ENCODE data around the gene DLGAP4.

Gene DLGAP4

DNA sequence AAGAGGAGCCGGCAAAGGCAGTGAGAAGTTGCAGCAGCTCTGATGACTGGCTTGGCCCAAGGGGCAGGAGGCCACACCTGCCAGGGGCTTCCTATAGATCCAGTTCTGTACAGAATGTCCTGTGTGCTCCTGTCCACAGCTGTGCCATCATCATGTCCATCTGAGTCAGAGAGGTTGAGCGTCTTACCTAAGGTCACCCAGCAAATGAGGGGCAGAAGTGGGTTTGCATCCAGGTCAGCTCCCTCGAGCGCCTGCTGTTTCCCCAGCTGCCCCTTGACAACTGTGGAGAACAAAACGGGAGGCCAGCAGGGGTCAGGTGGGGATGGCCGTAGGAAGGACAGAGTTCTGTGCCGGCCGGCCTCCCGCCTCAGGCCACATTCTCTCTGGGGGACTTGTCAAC is 47.6 kb downstream of the DLGAP4 start:
- DNase-seq (ENCODE audit: low read depth in 3 of 3), result no peak

DNA sequence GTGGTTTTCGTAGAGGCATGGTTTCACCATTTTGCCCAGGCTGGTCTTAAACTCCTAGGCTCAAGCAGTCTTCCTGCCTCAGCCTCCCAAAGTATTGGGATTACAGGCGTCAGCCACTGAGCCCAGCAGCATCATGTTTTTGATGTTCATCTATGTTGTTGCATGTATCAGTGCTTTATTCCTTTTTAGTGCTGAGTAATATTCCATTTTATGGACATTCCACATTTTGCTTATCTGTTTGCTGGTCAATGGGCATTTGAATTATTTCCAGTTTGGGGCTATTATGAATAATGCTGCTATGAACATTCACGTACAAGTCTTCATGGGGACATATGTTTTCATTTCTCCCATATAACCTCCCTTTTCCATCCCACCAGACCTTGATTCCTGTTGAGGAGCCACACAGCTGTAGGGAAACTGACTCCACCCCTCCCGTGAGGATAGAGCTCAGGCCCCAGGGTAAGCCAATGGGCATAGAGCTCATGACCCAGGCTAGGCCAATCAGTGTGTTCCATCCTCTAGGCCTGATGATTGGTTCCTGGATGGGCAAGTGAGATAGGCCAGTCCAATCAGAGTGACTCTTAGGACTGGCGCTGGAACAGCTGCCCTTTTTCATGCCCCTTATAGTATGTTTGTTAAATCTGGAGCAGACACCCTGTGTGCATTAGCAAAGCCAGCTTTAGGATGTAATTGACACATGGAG is 49.5 kb downstream of the DLGAP4 start:
- no peak for DNase-seq (ENCODE audit: low read depth in 3 of 3)

- DNase-seq (ENCODE audit: low read depth in 3 of 3), result no peak
These were observed 53.7 kb downstream of the DLGAP4 start for GRCh38 chr20:36359668-36360406.

DNA sequence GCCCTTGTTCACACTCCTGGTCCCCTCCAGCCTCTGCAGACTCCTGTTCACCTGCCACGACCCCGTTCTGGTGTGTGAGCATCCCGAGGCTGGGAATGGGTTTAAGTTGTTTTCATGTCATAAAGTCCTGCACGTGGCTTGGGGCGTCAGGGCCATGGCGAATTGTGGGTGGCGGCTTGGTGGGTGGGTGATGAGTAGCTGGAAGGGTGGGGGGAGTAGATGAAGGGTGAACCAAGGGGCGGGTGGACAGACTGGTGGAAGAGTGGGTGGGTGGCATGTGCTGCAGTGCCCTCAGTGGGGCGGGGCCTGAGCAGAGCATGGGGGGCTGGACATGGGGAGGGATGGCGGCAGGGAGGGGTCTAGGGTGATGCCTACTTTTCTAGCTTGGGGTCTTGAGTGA is 54.3 kb downstream of the DLGAP4 start:
- no peak for DNase-seq (ENCODE audit: low read depth in 3 of 3)

DNA sequence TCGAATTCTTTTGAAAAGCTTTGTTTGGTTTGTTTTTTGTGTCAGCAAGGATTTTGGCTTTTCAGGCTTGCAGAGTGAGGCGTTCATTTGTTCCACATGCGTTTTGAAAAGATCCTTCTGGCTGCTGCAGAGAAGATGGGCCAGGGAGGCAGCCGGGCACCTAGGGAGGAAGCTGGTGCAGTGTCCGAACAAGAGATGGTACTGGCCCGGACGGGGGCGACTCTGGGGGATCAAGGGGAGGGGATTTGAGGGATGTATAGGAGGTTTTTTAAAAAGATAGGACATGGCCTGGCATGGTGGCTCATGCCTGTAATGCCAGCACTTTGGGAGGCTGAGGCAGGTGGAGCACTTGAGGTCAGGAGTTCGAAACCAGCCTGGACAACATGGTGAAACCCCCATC is 55.3 kb downstream of the DLGAP4 start:
- DNase-seq (ENCODE audit: low read depth in 3 of 3), result no peak

DNA sequence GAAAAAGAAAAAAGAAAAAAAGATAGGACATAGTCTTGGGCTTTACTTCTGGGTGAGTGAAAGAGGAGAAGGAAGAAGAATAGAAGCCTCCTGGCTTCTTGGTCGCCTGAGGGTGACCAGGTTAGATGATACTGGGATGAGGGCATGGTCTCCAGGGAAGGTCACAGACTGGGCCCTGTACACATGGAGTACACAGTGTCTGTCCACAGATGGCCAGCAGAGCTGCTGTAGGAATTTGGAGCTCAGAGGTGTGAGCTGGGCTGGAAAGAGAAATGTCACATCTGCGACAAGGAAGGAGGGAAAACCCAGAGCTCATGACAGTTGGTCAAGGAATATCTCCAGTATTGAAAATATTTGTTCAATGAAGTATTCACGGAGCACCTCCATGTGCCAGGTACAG is 56.1 kb downstream of the DLGAP4 start:
- no peak for DNase-seq (ENCODE audit: low read depth in 3 of 3)

DNA sequence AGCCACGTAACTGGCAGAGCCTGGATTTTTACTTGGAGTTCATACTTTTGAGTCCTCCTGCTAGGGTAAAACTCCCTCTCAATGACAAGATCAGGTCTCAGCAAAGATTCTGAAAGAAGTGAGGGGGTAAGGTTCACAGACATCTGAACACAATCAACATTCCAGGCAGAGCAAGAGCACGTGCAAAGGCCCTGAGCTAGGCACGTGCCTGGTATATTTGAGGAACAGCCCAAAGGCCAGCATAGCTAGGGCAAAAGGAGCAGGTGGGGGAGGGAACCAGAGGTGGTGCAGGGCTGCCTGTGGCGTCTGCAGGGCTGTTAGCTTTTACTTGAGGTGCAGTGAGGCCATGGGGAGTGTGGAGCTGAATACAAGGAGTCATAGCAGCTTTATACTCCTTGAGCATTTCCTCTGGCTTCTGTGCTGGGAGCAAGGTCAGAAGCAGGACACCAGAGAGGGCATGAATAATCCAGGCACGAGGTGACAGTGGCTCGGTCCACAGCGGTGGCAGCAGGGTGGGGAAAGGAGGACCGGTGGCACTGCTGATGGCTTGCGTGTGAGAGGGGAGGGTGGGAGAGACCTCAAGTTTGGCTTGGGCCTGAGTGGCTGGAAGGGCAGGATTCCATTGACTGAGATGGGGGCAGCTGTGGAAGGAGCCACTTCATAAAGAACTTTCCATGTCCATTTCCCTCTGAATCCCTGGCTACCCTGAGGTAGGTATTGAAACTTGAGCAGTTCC is 57.0 kb downstream of the DLGAP4 start:
- no peak for DNase-seq (ENCODE audit: low read depth in 3 of 3)

DNA sequence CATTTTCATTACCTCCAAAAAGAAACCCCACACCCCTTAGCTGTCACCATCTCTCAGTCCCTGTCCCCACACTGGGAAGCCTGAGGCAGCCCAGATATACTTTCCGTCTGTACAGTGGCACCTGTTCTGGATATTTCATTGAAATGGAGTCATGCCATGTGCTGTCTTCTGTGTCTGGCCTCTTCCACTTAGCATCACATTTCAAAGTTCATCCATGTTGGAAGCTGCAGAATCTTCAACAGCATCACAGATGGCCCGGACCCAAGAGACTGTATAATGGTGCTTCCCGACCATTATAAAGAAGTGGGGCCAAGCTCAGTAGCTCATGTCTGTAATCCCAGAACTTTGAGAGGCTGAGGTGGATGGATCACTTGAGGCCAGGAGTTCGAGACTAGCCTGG is 58.4 kb downstream of the DLGAP4 start:
- DNase-seq (ENCODE audit: low read depth in 3 of 3), result no peak

GRCh38 chr20:36366623-36367369 is 60.7 kb downstream of the DLGAP4 start:
- DNase-seq (ENCODE audit: low read depth in 3 of 3), result no peak

DNA sequence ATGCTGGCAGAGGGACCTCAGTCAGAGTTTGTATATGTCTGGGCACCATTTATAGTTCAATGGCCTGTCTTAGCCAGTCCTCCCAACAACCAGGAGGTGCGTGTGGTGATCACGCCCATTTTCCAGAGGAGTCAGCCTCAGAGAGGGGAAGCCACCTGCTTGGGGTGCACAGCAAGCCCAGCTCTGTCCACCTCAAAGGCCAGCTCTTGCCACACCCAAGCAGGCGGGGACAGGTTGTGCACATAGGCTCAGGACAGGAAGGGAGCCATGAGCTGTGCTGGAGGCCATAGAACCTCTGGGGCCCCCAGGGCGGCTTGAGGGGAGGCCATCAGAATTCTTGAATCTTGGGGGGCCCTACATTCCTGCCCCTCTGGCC is 61.2 kb downstream of the DLGAP4 start:
- no peak for DNase-seq (ENCODE audit: low read depth in 3 of 3)

DNA sequence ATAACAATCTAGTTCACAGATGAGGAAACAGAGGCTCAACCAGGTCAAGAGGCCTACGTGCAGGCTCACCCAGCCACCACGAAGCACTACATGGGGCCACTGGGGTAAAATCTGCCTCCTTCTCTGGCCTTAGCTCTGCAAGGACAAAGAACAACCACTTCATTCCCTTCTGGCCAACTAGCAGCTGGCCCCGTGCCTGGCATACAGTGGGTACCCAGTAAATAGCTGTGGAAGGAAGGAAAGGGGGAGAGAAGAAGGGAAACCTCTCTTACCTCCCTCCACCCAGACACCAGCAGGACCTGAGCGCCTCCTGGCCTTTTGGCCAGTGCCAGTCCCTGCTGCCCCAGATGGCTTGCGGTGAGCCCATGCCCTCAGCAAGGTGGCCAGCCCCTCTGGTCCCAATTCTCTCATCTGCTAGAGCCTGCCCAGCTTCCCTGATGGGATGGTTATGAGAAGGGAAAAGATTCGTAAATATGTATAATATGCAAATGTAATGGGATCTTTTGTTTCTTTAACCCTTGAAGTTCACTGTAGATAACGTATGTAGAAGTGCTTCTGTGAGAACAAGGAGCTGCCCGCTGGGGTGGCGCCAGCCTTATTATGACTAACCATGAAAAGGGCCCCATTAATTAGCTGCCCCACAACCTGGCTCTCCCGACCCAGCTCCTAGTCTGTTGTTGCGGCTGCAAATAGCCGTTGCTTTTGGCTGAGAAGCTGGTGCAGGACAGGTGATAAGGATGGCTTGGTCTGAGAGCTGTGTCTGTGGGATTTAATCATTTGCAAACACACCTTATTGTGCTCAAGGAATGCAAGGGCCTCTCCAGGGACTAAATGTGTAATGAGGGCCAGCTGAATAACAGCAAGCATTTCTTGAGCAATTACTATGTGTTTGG is 62.0 kb downstream of the DLGAP4 start:
- no peak for DNase-seq (ENCODE audit: low read depth in 3 of 3)

DNA sequence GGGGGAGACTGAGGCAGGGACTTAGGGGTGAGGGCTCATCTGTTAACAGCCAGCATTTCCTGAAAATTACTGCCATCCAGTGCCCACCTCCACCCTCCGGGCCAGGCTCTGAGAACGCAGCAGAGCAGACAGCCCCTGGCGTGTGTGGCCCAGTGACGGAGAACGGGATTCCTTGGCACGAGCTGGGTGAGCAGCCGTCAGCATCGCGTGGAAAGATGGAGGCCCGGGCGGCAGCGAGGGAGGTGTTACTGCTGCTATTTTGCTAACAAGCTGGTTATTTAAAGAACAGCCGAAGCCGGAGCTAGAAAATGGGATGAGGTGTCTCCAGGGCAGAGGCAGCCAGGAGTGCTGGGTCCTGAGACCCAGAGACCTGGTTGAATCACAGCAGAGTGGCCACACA is 62.7 kb downstream of the DLGAP4 start:
- no peak for DNase-seq (ENCODE audit: low read depth in 3 of 3)

GRCh38 chr20:36369739-36370138 is 63.6 kb downstream of the DLGAP4 start:
- DNase-seq (ENCODE audit: low read depth in 3 of 3), result no peak

DNA sequence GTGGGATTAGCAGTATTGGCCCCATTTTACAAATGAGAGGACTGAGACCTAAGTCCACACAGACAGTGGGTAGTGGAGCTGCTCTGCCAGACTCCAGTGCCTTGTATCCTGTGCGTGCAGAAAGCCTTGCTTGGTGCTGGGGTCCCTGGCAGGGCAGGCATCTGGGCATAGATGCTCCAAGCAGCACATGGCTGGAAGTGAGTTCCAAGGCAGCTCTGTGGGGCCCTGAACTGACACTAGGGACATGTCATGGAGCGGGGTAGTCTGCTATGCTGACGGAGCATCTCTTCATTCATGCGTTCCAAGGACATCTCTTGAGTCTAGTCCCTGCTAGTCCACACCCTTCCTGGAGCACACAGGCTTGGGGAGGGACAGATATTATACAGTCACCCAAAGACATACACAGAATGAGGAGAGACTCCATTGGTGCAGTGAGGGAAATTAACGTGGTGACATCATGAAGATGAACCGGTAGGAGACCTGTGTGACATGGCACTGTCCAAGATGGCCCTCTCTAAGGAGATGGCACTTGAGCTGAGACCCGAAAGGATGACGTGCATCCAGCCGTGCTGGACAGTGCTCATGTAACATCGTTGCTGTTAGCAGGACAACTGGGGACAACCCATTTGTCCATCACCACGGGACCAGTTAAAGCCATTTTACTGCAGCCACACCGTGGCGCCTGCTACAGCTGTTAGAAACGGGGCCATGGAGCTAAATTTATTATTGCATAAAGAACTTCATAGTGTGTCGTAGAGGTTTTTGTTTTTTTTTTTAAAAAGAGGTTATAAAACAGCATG is 65.1 kb downstream of the DLGAP4 start:
- DNase-seq (ENCODE audit: low read depth in 3 of 3), result no peak

DNA sequence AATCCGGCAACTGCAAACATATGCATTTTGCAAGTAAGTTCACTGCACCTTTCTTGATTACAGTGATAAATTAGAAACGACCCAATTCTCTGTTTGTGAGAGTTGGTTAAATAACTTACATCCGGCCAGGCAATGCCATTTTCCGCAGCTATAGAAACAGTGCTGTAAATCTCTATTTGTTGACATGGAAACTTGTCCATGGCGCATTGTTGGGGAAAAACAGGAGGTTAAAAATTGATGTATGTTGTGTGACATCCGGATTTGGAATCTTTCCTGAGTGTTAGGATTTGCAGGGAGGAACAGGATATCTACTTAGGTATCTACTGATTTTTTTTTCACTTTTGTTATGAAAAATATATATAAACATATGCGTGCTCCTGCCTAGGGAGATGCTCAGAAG is 66.5 kb downstream of the DLGAP4 start:
- no peak for DNase-seq (ENCODE audit: low read depth in 3 of 3)

GRCh38 chr20:36373089-36373488 is 67.0 kb downstream of the DLGAP4 start:
- DNase-seq (ENCODE audit: low read depth in 3 of 3), result no peak

- DNase-seq (ENCODE audit: low read depth in 3 of 3), result no peak
These were observed 68.9 kb downstream of the DLGAP4 start for GRCh38 chr20:36374995-36375394.

DNA sequence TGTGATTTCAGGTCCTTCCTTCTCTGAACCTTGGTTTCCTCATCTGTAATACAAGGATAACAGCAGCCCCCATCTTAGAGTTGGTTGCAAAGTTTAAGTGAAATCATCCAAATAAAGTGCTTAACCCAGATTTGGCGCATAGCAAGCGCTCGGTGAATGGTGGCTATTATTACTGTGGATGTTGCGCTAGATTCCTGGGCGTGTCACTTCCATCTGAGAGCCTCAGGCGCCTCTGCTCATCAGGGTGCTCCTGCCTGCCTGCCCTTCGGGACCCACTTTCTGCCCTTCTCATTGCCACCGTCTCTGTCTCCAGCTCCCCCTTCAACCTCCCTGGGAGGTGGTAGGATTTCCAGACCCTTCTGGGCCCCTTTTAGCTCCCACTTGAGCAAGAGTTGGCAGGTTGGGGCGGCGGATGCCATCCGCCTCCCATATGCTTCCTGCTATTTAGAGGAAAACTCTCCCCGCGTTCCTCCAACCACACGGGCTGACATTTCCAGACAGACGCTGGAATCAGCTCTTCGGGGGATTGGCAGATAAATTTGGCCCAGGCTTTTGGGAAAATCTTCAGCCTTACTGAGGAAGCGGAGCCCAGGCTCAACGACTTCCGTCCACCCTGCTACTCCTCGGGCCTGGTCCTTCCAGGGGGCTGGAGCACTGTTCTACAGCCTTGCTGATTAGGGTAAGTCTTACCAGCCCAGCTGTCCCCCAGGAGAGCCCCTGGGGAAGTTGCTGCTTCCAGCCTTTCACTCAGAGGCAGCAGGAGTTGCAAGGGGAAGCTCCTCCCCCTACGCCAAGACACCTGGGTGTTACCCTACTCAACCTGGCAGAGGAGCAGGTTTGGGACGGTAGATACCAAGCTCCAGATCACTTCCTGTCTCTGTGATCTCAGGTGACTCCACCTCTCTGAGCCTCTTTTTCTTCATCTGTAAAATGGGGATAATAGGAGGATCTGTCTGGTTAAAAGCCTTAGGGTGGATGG is 71.5 kb downstream of the DLGAP4 start:
- DNase-seq (ENCODE audit: low read depth in 3 of 3), result no peak

DNA sequence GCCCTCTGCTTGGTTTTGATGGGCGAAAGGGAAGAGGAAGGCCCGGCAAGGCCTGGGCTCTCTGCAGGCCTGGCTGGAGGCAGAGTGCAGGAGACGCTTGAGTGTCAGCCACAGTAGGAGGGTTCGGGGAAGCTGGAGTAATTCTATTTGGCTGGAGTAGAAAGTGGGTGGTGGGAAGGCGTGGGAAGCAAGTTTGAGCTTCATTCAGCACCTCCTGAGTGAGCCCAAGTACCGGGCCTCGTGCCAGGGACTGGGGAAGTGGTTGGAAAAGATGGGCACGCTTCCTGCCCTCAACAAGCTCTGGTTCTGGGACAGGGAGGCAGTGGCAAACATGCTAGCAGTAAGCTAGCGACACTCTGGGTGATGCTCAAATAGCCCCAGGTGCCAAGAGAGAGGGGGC is 72.5 kb downstream of the DLGAP4 start:
- DNase-seq (ENCODE audit: low read depth in 3 of 3), result no peak
